MM.1S (cell line): ENCODE data around the gene ANO2.

Source experiments
- EZH2 ChIP-seq: fragments of 300-600 bp; sonication (generic); optimal IDR thresholded peaks from 2 replicates; pipeline ENCODE3; 2017; ENCODE audit warnings: low read depth, mild to moderate bottlenecking, antibody characterized with exemption, low read length, mixed read lengths
- TF ChIP-seq, protein P1 (sequence below): fragments of 300-600 bp; sonication (generic); IDR thresholded peaks from 2 replicates; pipeline ENCODE4 v1.5.1; 2016; ENCODE audit warnings: antibody characterized with exemption, low read length, mixed read lengths

DNA sequence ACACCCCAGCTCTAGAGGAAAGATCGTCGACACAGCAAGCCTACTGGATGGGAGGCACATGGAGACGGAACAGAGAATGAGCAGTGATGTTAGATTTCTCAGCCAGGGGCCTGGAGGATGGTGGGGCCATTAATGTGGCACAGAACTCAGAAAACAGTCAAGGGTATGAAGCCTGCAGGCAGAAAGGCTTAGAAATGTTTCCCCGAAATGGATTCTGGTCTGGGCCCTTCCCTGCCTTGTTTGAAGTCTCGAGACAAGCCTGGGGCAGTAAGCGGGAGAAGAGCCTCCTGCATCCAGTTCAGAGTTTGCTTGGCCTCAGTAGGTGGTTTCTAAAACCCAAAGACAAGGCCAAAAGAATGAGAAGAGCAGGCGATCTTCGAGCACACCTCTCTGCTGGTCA lies 354.7 kb downstream of the ANO2 start:
- TF ChIP-seq, protein P1, sequence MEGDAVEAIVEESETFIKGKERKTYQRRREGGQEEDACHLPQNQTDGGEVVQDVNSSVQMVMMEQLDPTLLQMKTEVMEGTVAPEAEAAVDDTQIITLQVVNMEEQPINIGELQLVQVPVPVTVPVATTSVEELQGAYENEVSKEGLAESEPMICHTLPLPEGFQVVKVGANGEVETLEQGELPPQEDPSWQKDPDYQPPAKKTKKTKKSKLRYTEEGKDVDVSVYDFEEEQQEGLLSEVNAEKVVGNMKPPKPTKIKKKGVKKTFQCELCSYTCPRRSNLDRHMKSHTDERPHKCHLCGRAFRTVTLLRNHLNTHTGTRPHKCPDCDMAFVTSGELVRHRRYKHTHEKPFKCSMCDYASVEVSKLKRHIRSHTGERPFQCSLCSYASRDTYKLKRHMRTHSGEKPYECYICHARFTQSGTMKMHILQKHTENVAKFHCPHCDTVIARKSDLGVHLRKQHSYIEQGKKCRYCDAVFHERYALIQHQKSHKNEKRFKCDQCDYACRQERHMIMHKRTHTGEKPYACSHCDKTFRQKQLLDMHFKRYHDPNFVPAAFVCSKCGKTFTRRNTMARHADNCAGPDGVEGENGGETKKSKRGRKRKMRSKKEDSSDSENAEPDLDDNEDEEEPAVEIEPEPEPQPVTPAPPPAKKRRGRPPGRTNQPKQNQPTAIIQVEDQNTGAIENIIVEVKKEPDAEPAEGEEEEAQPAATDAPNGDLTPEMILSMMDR = no peak
- TF ChIP-seq EZH2 = no peak
